ENCODE measurements around the gene FBXW8.

- TF ChIP-seq CTCF (conservative IDR thresholded peaks at IDR 0.05), result no peak
- no peak for TF ChIP-seq EZH2 (IDR thresholded peaks at IDR 0.05; ENCODE audit: low read depth)
Observed at GRCh38 chr12:116941188-116941587, 30.4 kb downstream of the FBXW8 start.

Measured in PC-9 (cell line).